Trophoblast cell (in vitro differentiated cells and primary cell): ENCODE data around the gene DNAJC5G.

Source experiments
- DNase-seq, 2 donors: peaks; one replicate each; pipeline ENCODE4 v3.0.0-alpha.2; 2016
- H2AFZ ChIP-seq: 2 replicates; pipeline ENCODE4 v1.6.1; 2013; ENCODE audit warnings: low read length, moderate library complexity, mild to moderate bottlenecking; ENCODE audit not compliant: insufficient read depth, poor library complexity
- H2AK5ac ChIP-seq: 2 replicates; pipeline ENCODE4 v1.6.1; 2013; ENCODE audit warnings: mild to moderate bottlenecking, low read length
- H2BK120ac ChIP-seq: 2 replicates; pipeline ENCODE4 v1.6.1; 2013; ENCODE audit warnings: low read length, mild to moderate bottlenecking, moderate library complexity; ENCODE audit not compliant: insufficient read depth, poor library complexity
- H2BK12ac ChIP-seq: 2 replicates; pipeline ENCODE4 v1.6.1; 2013; ENCODE audit warnings: mild to moderate bottlenecking, low read length, moderate library complexity
- H2BK5ac ChIP-seq: 2 replicates; pipeline ENCODE4 v1.6.1; 2013; ENCODE audit warnings: low read length, low read depth, moderate library complexity, mild to moderate bottlenecking; ENCODE audit not compliant: poor library complexity
- H3K14ac ChIP-seq: 2 replicates; pipeline ENCODE4 v1.6.1; 2013; ENCODE audit warnings: mild to moderate bottlenecking, low read length
- H3K18ac ChIP-seq: 2 replicates; pipeline ENCODE4 v1.6.1; 2013; ENCODE audit warnings: mild to moderate bottlenecking, low read length
- H3K23ac ChIP-seq: 2 replicates; pipeline ENCODE4 v1.6.1; 2013; ENCODE audit warnings: low read length
- H3K27ac ChIP-seq: 2 replicates; pipeline ENCODE4 v1.5.1; 2013; ENCODE audit warnings: low read depth, mild to moderate bottlenecking, inconsistent platforms, low read length, moderate library complexity
- H3K27me3 ChIP-seq: 2 replicates; pipeline ENCODE4 v1.6.1; 2013; ENCODE audit warnings: inconsistent platforms, mild to moderate bottlenecking, low read length, moderate library complexity; ENCODE audit not compliant: insufficient read depth
- H3K36me3 ChIP-seq, 2 experiments: 1 replicate in 1 of 2; 2 replicates in 1 of 2; pipeline ENCODE4 v1.6.1; 2013; ENCODE audit warnings: low read length in 2 of 2, mild to moderate bottlenecking in 2 of 2, moderate library complexity in 1 of 2; ENCODE audit not compliant: insufficient read depth in 2 of 2, control insufficient read depth in 1 of 2
- H3K4ac ChIP-seq: 2 replicates; pipeline ENCODE4 v1.6.1; 2013; ENCODE audit warnings: low read depth, mild to moderate bottlenecking, low read length, moderate library complexity
- H3K4me1 ChIP-seq, 2 experiments: 1 replicate in 1 of 2; 2 replicates in 1 of 2; pipeline ENCODE4 v1.6.1; 2013; ENCODE audit warnings: low read length in 2 of 2, mild to moderate bottlenecking in 2 of 2, moderate library complexity in 1 of 2; ENCODE audit not compliant: insufficient read depth in 2 of 2, control insufficient read depth in 1 of 2
- H3K4me2 ChIP-seq: 2 replicates; pipeline ENCODE4 v1.6.1; 2013; ENCODE audit warnings: inconsistent platforms, mild to moderate bottlenecking, low read length, moderate library complexity
- H3K4me3 ChIP-seq: 2 replicates; pipeline ENCODE4 v1.5.1; 2013; ENCODE audit warnings: mild to moderate bottlenecking, low read depth, low read length, inconsistent platforms
- H3K79me1 ChIP-seq: one replicate; pipeline ENCODE4 v1.6.1; 2013; ENCODE audit warnings: low read length
- H3K79me2 ChIP-seq: 2 replicates; pipeline ENCODE4 v1.6.1; 2013; ENCODE audit warnings: low read length, mild to moderate bottlenecking; ENCODE audit not compliant: control insufficient read depth, insufficient read depth, poor library complexity
- H3K9ac ChIP-seq: 2 replicates; pipeline ENCODE4 v1.6.1; 2013; ENCODE audit warnings: mild to moderate bottlenecking, low read length
- H3K9me3 ChIP-seq: 2 replicates; pipeline ENCODE4 v1.6.1; 2013; ENCODE audit warnings: low read depth, mild to moderate bottlenecking, control low read depth, inconsistent platforms, low read length; ENCODE audit not compliant: insufficient read depth
- H4K12ac ChIP-seq: 2 replicates; pipeline ENCODE4 v1.6.1; 2013; ENCODE audit warnings: low read depth, mild to moderate bottlenecking, low read length, moderate library complexity
- H4K8ac ChIP-seq: 2 replicates; pipeline ENCODE4 v1.6.1; 2013; ENCODE audit warnings: low read depth, mild to moderate bottlenecking, low read length, moderate library complexity
- H4K91ac ChIP-seq: one replicate; pipeline ENCODE4 v1.6.1; 2013; ENCODE audit warnings: low read depth, mild to moderate bottlenecking, low read length, moderate library complexity
- WGBS: extraction: QIAGEN DNeasy Blood & Tissue Kit; methylation state at CpG from one replicate; pipeline ENCODE4 v1.1.7; 2013; ENCODE audit warnings: missing lambda C conversion rate; ENCODE audit not compliant: insufficient read length, insufficient coverage; ENCODE audit errors: extremely low coverage; 5-methylcytosine and 5-hydroxymethylcytosine counted together

Gene DNAJC5G

DNA sequence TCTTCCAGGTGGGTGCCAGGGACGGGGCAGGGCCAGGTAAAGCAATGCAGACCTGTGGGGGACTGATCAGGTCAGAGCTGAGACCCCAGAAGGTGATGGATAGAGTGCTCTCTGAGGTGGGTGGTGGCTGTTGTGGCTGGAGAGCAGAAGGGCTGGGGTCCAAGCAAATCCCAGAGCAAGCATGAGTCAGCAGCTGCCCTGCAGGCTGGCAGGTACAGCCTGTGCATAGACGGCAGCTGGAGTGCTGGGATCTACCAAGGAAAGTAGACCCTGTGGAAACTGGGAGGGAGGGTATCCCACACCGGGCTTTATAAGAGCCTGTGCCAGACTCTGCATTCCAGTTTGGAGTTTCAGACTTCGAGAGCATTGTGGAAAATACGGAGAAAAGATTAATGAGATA lies 7.7 kb downstream of the DNAJC5G start:
- Histone ChIP-seq H3K9me3 (peaks cover 2% of the 10 kb centered on the region), H4K12ac (no peak overlapping the region), H4K91ac (no peak overlapping the region), H3K27me3 (no peaks in the 10 kb centered on the region), H2AFZ (no peak overlapping the region), H3K4me3 (no peak overlapping the region), H3K4ac (no peak overlapping the region), H2BK120ac (no peak overlapping the region), H3K36me3 (no peaks in the 10 kb centered on the region), H3K9ac (no peak overlapping the region), H3K23ac (no peak overlapping the region), H4K8ac (no peak overlapping the region), H2BK12ac (no peak overlapping the region), H2BK5ac (no peak overlapping the region), H3K27ac (no peak overlapping the region), H3K4me2 (no peak overlapping the region), H3K79me1 (no peaks in the 10 kb centered on the region), H3K18ac (no peak overlapping the region), H3K14ac (peak overlapping the region; percentile 37), H3K79me2 (no peaks in the 10 kb centered on the region), H3K4me1 (peaks cover 4 to 7% of the 10 kb centered on the region in 2 experiments), H2AK5ac (no peak overlapping the region)
- no CpG with 5 or more reads among the region's 5 CpGs for WGBS
- no peak for DNase-seq

DNA sequence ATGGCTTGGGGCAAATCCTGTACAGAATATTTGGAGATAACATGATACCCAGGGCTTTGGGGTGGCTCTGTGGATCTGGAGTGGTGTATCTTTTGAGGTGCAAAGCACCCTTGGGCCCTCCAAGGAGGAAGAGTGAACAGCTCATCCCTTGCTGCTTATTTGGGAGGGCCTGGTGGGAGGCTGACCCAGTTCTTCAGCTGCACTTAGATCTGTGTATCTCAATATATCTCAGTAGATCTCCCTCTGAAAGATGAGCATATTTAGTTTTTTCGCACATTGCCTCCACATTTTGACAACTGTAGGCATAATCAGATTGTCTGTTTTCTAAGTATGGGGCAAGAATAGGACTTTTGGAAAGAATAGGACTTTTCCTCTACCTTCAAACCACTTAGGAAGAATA lies 9.8 kb downstream of the DNAJC5G start:
- Histone ChIP-seq H2BK5ac (no peak overlapping the region), H3K9me3 (peaks cover 2% of the 10 kb centered on the region), H3K4ac (no peak overlapping the region), H3K4me2 (no peak overlapping the region), H3K79me2 (no peaks in the 10 kb centered on the region), H4K12ac (no peak overlapping the region), H4K91ac (no peak overlapping the region), H2AFZ (no peak overlapping the region), H3K79me1 (no peaks in the 10 kb centered on the region), H3K14ac (no peak overlapping the region), H3K4me1 (peaks cover 4 to 7% of the 10 kb centered on the region in 2 experiments), H3K36me3 (no peaks in the 10 kb centered on the region), H4K8ac (no peak overlapping the region), H3K18ac (no peak overlapping the region), H3K23ac (no peak overlapping the region), H2BK12ac (no peak overlapping the region), H3K27me3 (no peaks in the 10 kb centered on the region), H2BK120ac (no peak overlapping the region), H2AK5ac (no peak overlapping the region), H3K9ac (no peak overlapping the region), H3K4me3 (no peak overlapping the region), H3K27ac (no peak overlapping the region)
- DNase-seq: no peak
- WGBS: no CpG with 5 or more reads among the region's 1 CpG

DNA sequence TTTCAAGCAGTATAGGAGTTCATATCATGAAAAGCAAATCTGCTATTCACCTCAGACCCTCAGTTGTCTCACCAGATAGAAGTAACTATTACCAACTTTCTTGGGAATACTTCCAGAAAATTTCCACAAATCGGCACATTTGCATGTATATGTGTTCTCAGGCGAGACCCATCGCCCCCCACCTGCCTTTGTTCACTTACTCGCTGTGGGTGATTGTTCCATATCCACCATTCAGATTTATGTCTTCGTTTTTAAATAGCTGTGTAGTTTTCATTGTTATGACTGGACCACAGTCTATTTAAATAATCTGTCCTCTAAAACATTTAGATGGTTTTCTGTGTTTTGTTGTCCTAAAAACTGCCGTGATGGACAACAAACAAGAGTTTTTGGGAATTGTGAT lies 10.2 kb downstream of the DNAJC5G start:
- DNase-seq: no peak
- H4K91ac ChIP-seq: no peak overlapping the region
- WGBS: no CpG with 5 or more reads among the region's 6 CpGs
- peaks cover 2% of the 10 kb centered on the region for H3K9me3 ChIP-seq
- no peak overlapping the region for H4K12ac ChIP-seq
- H3K79me2 ChIP-seq: no peaks in the 10 kb centered on the region
- H3K18ac ChIP-seq: no peak overlapping the region
- no peaks in the 10 kb centered on the region for H3K27me3 ChIP-seq
- H2AFZ ChIP-seq: no peak overlapping the region
- H3K14ac ChIP-seq: no peak overlapping the region
- no peak overlapping the region for H2BK12ac ChIP-seq
- H3K27ac ChIP-seq: no peak overlapping the region
- no peak overlapping the region for H3K4ac ChIP-seq
- H4K8ac ChIP-seq: no peak overlapping the region
- no peak overlapping the region for H3K4me2 ChIP-seq
- no peaks in the 10 kb centered on the region for H3K36me3 ChIP-seq
- no peak overlapping the region for H3K23ac ChIP-seq
- H3K9ac ChIP-seq: no peak overlapping the region
- no peak overlapping the region for H2BK120ac ChIP-seq
- H2AK5ac ChIP-seq: no peak overlapping the region
- H3K4me1 ChIP-seq: peaks cover 4 to 7% of the 10 kb centered on the region in 2 experiments
- H3K4me3 ChIP-seq: no peak overlapping the region
- H3K79me1 ChIP-seq: no peaks in the 10 kb centered on the region
- no peak overlapping the region for H2BK5ac ChIP-seq

DNA sequence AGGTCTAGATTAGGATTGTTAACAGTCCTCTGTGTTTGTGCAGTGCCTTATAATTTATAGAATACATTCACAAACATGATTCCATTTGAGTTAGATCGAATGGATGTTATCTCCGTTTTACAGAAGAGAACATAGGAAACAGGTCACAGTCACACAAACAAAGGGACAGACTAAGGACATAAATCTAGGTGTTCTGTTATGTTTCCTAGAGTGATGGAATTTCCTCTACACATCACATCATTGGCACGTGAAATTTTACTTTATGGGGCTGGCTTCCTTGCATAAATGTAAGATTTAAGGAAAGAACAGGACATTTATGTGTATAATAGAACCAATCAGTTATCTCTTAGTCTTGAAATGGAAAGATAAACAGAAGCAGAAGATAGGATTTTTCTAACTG lies 13.4 kb downstream of the DNAJC5G start:
- Histone ChIP-seq H3K79me2 (no peaks in the 10 kb centered on the region), H3K23ac (no peak overlapping the region), H3K9me3 (no peaks in the 10 kb centered on the region), H2BK120ac (no peak overlapping the region), H3K18ac (no peak overlapping the region), H3K36me3 (no peaks in the 10 kb centered on the region), H4K12ac (no peak overlapping the region), H3K14ac (no peak overlapping the region), H3K27me3 (no peaks in the 10 kb centered on the region), H2BK5ac (no peak overlapping the region), H3K9ac (no peak overlapping the region), H2AK5ac (no peak overlapping the region), H3K4me1 (no peaks in the 10 kb centered on the region), H4K8ac (no peak overlapping the region), H3K4me3 (no peak overlapping the region), H4K91ac (no peak overlapping the region), H2BK12ac (no peak overlapping the region), H3K4me2 (no peak overlapping the region), H2AFZ (no peak overlapping the region), H3K79me1 (no peaks in the 10 kb centered on the region), H3K27ac (no peak overlapping the region), H3K4ac (no peak overlapping the region)
- no peak for DNase-seq
- WGBS: no CpG with 5 or more reads among the region's 3 CpGs
